ENCODE results near the gene C16orf89.
"Not testable (repeated sequence)": the region's sequence is repeated elsewhere in the genome, so short reads cannot be mapped to it uniquely, and the experiment has no call there.

DNA sequence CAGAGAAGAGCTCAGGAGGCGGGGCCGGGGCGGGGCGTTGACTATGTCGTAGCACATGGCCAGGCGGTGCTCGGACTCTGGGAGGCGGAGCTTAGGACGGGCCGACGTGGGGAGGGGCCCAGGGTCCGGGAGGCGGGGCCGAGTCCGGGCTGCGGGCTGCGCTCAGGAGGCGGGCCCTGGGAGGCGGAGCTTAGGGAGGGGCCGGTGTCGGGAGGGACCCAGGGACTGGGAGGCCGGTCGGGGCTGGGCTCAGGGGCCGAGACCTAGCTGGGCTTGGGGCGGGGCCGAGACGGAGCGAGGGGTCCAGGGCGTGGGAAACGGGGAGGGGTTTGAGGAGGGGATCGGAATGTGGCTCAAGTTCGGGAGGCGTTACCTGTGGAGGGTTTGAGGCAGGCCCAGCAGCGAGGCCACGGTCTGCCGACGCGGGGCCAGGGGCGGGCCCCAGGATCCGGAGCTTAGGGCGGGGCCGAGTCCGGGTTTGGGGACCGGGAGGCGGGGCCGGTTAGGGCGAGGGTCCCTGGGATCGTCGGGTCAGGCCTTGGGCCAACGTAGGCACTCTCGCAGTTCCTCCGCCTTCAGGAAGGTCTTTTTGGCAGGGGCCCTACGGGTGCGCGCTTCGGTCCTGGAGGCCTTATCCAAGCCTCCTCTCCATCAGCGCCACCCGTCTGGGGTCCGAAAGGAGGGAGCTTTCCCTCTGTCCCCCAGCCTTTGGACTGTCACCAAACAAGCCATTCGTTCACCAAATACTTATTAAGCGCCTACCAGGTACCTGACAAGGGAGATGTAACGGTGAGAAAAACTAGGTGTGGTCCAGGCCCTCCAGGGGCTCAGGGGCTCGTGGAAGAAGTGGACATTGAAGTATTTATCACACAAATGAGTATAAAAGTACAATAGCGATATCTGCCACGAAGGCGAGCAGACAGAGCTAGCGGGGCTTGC, 32.7 kb upstream of the C16orf89 start:
- TF ChIP-seq CTCF (IDR thresholded peaks at IDR 0.05), result not testable (repeated sequence)
- TF ChIP-seq POLR2A (IDR thresholded peaks at IDR 0.05), result peak in 2 of 3 donors; percentile 40 to 41

All from body of pancreas (tissue), 4 donors.